Stimulated activated CD4-positive, alpha-beta T cell treated with anti-CD3 and anti-CD28 coated beads, Interleukin-15, amount 100 ng/mL, for 1 hour (primary cell): Measurements from ENCODE around the gene ELOB.

Source experiments
- DNase-seq, 2 donors: peaks; one replicate each; pipeline ENCODE4 v3.0.0-alpha.2; 2020; ENCODE audit warnings: low read depth in 1 of 2, low spot score in 1 of 2

Gene ELOB

GRCh38 chr16:2769100-2769529 is 8.0 kb downstream of the ELOB start:
- no peak for DNase-seq

DNA sequence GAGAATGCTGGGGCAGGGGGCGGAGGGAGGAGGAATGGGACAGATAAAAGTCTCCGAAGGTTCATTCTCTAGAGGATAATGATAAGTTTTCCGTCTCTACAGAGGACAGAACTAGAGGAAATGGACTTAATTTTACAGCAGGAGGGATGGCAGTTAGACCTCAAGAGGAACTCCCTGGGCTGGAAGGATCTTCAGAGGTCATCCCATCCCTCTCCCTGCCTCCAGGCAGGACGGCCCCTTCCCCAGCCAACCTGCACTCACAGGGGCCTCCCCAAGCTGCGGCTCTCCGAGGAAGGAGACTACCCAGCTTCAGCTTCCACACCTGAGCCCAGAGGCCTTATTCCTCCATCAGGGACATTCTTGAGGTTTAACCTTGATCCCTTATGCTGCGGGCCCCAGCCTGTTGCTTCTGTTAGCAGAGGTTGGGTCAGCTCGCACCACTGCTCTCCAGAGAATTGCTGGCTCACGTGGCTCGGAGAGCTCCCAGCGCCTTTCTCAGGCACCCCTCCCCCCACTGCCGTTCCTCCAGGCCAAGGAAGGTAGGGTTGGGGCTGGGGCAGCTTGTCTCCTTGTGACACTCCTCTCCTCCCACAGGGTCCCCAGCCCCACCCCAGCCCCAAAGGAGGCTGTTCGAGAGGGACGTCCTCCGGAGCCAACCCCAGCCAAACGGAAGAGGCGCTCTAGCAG is 8.5 kb downstream of the ELOB start:
- DNase-seq = no peak

- no peak for DNase-seq
Observed at GRCh38 chr16:2767891-2768290, 9.2 kb downstream of the ELOB start.

DNA sequence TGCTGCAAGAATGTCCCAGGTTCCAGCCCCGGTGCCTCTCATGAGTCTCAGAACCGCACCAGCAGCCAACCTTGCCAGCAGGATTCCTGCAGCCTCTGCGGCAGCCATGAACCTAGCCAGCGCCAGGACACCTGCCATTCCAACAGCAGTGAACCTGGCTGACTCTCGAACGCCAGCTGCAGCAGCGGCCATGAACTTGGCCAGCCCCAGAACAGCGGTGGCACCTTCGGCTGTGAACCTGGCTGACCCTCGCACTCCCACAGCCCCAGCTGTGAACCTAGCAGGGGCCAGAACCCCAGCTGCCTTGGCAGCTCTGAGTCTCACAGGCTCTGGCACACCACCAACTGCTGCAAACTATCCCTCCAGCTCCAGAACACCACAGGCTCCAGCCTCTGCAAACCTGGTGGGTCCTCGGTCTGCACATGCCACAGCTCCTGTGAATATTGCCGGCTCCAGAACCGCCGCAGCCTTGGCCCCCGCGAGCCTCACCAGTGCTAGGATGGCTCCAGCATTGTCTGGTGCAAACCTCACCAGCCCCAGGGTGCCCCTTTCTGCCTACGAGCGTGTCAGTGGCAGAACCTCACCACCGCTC is 9.8 kb downstream of the ELOB start:
- DNase-seq = no peak

GRCh38 chr16:2766430-2767139 is 10.5 kb downstream of the ELOB start:
- no peak for DNase-seq

DNA sequence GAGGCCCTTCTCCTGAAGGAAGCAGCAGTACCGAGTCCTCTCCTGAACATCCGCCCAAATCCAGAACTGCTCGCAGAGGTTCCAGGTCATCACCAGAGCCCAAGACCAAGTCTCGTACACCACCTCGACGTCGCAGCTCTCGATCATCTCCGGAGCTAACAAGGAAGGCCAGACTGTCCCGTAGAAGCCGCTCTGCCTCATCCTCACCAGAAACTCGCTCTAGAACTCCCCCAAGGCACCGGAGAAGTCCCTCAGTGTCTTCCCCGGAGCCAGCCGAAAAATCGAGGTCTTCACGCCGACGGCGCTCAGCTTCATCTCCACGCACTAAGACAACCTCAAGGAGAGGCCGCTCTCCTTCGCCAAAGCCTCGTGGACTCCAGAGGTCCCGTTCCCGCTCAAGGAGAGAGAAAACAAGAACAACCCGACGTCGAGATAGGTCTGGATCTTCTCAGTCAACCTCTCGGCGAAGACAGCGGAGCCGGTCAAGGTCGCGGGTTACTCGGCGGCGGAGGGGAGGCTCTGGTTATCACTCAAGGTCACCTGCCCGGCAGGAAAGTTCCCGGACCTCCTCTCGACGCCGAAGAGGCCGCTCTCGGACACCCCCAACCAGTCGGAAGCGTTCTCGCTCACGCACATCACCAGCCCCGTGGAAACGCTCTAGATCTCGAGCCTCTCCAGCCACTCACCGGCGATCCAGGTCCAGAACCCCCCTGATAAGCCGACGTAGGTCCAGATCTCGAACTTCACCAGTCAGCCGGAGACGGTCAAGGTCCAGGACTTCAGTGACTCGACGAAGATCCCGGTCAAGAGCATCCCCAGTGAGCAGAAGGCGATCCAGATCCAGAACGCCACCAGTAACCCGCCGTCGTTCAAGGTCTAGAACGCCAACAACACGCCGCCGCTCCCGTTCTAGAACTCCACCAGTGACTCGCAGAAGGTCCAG is 11.3 kb downstream of the ELOB start:
- no peak for DNase-seq

DNA sequence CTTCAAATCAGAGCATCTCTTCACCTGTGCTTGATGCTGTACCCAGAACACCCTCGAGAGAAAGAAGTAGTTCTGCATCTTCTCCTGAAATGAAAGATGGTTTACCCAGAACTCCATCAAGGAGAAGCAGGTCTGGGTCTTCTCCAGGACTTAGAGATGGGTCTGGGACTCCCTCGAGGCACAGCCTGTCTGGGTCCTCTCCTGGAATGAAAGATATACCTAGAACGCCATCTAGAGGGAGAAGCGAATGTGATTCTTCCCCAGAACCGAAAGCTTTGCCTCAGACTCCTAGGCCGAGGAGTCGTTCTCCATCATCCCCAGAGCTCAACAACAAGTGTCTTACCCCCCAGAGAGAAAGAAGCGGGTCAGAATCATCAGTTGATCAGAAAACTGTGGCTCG is 12.4 kb downstream of the ELOB start:
- DNase-seq = no peak

DNA sequence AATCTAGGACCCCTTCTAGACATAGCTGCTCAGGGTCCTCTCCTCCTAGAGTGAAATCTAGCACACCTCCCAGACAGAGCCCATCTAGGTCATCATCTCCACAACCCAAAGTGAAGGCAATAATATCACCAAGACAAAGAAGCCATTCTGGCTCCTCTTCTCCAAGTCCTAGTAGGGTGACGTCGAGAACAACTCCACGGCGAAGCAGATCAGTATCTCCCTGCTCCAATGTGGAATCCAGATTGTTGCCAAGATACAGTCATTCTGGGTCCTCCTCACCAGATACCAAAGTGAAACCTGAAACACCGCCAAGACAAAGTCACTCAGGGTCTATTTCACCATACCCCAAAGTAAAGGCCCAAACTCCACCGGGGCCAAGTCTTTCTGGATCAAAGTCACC is 13.9 kb downstream of the ELOB start:
- DNase-seq = no peak

DNA sequence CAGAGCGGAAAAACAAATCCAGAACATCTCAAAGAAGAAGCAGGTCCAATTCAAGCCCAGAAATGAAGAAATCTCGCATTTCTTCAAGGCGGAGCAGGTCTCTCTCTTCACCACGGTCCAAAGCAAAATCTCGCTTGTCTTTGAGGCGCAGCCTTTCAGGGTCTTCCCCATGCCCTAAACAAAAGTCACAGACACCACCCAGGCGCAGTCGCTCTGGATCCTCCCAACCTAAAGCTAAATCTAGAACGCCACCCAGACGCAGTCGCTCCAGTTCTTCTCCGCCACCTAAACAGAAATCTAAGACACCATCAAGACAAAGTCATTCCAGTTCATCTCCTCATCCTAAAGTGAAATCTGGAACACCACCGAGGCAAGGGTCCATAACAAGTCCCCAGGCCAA is 14.4 kb downstream of the ELOB start:
- DNase-seq = no peak

DNA sequence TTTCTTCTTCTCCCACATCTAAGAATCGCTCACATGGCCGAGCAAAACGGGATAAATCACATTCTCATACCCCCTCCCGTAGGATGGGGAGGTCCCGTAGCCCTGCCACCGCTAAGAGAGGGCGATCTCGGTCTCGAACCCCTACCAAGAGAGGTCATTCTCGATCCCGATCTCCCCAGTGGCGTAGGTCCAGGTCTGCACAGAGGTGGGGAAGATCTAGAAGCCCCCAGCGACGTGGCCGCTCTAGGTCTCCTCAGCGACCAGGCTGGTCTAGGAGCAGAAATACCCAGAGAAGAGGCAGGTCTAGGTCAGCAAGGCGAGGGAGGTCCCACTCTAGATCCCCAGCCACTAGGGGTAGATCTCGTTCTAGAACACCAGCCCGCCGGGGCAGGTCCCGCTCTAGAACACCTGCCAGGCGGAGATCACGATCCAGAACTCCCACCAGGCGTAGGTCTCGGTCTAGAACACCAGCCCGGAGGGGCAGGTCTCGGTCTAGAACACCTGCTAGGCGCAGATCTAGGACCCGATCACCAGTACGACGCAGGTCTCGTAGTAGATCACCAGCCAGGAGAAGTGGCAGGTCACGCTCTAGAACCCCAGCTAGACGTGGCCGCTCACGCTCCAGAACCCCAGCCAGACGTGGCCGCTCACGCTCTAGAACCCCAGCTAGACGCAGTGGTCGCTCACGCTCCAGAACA is 15.0 kb downstream of the ELOB start:
- DNase-seq = no peak

DNA sequence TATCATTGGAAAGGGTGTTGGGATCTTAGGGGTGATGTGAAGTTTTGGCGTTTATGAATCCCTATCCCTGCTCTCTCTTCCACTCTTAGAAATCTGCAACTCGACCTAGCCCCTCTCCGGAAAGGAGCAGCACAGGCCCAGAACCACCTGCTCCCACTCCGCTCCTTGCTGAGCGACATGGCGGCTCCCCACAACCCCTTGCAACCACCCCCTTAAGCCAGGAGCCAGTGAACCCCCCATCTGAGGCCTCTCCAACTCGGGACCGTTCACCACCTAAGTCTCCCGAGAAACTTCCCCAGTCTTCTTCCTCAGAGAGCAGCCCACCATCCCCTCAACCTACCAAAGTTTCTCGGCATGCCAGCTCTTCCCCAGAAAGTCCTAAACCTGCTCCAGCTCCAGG is 15.6 kb downstream of the ELOB start:
- no peak for DNase-seq

- DNase-seq = no peak
Observed at GRCh38 chr16:2757344-2757743, 19.7 kb downstream of the ELOB start.

DNA sequence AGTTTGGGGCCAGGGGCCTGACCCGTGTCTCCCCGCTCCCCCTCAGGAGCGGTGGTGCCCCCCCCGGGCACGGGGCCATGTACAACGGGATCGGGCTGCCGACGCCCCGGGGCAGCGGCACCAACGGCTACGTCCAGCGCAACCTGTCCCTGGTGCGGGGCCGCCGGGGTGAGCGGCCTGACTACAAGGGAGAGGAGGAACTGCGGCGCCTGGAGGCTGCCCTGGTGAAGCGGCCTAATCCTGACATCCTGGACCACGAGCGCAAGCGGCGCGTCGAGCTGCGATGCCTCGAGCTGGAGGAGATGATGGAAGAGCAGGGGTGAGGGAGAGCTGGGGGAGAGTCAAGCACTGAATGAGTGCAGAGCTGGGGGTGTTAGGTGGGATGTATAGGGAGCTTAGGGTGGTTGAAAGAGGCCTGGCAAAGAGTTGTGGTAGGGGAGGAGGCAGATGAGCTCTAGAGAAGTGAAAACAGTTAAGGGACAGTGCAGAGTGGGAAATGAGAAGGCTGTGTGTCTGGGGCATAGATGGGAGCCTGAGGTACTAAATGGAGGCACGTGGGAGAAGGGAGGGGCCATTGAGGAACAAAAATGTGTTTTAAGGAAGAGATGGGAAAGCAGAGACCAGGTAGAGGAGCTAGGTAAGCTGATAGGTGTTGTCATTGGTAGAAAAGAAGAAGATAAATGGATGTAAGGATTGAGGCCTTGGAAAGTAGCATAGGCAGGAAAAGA is 20.6 kb downstream of the ELOB start:
- DNase-seq = no peak

DNA sequence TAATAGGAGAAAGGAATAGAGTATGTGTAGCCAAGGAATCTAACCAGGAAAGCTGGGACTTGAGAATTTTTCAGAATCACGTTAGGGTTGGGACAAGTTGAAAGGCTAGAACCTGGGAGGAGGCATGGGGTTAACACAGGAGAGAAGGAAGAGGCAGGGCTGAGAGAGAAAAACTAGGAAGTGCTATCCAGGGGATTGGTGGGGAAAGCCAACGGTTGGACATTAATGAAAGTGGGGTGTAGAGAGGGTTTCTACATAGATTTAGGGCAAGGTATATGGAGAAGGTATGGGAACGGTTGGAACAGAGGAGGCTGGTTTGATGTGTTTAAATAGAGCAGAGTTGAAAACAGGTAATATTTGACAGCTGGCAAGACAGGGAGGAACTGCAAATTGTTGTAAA is 21.9 kb downstream of the ELOB start:
- no peak for DNase-seq

- DNase-seq = no peak
Observed at GRCh38 chr16:2753733-2754020, 23.4 kb downstream of the ELOB start.

- DNase-seq = no peak
Observed at GRCh38 chr16:2752850-2753732, 24.0 kb downstream of the ELOB start.

DNA sequence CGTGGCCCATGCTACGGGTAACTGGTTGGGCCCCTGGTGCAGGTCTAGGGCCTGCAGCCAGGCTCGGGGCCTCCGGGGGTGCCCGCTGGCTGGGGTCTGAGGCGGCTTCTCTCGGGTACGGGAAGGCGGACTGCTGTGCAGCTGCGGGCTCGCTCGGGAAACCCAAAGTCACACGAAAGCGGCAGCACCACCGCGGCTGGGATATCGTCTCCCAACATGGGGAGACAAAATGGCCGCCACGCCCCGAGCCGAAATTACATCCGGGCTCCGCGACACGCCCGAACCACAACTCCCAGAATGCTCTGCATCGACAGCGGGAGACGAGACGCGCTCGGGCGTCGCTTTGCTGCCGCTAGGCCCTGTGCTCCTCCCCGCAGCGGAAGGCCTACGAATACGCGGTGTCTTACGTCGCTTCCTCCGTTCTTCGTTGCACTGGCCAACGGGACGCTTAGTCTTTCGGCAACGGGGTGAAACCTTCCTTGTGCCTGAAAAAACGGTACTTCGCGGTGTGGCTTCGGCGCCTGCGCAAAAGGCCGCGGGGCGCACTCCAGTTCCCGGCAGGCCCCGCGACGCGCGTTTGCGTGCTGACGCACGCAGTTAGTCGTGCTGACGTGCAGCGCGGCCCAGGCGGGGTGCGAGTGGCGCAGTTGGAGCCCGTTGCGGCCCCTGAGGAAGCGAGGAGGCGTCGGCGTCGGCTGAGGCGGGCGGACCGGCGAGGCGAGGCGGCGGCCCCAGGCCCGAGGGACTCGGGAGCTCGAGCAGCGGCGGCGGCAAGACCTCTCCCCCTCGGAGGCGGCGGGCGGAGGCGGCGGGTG is 24.8 kb downstream of the ELOB start, which contains the start of gene SRRM2:
Gene SRRM2 (plus strand): TSS at position 604 of the 815 bp plus-strand sequence. CDS start 3,727 bp downstream, outside the sequence.
- DNase-seq = peak; percentile 86

DNA sequence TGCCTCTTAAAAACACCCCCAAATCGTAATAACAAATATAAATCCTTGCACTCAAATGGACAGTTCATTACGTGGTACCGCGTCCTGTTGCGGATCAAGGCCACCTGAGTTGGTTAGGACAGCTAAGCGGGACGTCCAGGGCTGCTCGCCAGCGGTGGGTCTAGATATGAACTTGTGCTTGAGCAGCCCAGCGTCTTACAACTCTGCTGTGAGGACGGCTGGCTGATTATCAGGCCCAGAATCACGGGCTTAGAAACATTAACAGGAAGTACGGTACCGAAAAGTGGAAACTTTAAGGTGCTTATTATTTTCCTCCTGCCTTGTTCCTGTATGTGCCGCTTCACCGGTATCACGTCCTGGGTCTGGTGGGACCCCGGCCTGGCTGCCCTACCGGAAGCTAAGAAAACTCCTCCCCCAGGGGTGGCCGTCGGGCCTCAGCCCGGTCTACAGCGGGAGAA is 25.5 kb downstream of the ELOB start:
- DNase-seq = no peak
